Measurements from ENCODE around the gene CLEC4G.
"Not testable (repeated sequence)": the region's sequence is repeated elsewhere in the genome, so short reads cannot be mapped to it uniquely, and the experiment has no call there.

Gene CLEC4G

DNA sequence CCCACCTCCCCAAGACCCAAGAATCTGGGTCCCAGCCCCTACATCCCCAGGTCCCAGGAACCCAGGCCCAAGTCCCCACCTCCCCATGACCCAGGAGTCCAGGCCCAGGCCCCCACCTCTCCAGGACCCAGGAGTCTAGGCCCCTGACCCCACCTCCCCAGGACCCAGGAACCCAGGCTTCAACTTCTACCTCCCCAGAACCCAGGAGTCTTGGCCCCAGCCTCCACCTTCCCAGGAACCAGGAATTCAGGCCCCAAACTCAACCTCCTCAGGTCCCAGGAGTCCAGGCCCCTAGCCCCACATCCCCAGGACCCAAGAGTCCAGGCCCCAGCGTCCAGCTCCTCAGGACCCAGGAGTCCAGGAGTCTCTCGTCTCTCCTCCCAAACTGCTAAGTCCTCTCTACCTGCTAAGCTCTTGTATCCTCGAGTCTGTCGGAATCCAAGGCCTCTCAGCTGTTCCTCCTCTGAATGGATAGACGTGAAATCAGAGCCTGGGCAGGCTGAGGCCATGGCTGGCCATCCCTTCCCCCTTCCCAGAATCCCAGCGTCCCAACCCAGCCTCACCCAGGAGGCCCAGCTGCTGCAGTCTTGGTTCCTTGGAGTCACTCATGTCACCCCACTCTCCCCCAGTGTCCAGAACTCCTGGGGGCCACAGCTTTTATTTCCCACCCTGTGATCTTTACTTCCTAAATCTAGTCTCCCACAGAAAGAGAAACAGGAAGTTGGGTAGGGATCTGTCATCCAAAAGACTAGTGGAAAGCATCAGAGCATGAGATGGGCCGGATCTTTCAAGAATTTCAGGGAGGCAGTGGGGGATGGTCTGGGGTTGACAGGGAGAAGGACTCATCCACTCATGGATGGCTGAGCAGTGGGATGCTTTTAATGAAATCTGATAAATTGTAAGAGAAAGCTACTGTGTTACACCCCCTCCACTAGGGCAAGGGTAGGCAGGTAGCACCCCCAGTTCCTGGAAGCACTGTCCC is 15.3 kb upstream of the CLEC4G start, which contains the start of gene CD209:
Gene CD209 (minus strand): TSS at position 632 of the 982 bp plus-strand sequence. CDS start 23 bp downstream, at position 609.
- in situ Hi-C loops (cut with MboI; ENCODE audit: low sequenced_read_pairs), result no loop called here

DNA sequence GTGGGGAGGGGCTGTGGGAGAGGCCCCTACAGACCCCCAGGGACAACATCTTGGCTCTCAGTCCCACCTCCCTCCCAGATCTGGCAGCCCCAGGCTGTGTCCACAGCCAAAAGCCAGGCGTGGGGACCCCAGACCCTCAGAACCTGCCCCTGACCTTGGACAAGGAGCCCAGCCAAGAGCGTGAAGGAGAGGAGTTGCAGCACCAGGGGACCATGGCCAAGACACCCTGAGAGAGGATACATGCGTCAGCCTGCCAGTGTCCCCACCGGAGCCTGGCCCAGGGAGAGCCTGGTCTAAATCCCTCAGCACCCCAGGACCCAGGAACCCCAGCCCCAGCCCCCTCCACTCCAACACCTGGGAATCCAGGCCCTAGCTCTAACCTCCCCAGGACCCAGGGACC is 14.4 kb upstream of the CLEC4G start:
- in situ Hi-C loops (cut with MboI; ENCODE audit: low sequenced_read_pairs), result not testable (repeated sequence)

DNA sequence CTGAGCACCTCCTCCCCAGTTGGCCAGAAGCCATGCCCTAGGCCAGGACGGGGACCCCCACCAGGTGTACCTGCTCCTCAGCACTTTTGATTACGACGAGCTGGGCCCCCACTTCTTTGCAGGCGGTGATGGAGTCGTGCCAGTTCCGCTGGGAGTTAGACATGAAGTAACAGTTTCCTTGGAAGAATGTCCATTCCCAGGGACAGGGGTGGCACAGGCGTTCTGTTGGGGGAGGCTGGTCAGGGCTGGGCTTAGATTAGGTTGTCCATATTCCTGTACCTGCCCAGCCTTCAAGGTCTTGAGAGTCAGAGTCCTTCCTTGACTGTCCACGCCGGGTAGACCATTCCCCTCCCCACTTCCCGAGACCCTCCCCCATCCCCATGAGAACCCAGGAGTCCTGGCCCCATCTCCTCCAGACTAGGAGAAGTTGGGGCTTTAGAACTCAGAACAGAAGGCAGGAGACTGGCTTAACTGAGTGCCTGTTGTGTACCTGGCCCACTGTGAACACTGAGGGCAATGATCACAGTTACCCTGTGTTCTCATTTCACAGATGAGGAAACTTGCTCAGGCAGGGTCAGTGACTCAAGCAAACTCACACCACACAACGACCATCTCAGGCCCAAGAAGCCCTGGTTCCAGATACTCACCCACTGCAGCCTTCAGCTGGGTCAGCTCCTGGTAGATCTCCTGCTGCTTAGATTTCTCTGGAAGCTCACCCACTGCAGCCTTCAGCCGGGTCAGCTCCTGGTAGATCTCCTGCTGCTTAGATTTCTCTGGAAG is 13.2 kb upstream of the CLEC4G start:
- in situ Hi-C loops (cut with MboI; ENCODE audit: low sequenced_read_pairs), result no loop called here

DNA sequence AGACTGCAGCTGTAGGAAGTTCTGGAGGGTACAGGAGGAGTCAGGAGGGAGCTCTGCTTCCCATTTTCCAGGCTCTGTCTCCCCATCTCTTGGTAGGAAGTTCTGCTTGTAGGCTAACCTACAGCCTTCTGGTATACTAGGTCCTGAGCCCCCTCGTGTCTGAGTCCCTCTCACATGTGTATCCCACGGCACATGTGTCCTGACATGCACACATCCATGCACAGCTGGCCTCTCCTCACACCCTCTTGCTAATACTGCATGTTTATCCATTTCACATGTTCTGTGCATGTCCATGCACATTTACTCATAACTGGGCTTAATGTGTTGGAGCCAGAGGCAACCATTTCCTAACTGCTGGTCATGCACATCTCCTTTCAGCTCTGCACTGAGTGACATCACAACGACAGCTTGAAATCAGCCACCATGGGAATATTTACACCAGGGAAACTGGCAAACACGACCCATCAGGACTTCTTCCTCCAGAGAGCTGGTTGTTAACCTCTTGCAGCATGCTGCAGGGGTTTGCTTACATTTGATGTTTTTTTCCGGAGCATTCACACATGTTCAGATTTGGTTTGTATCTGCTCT is 12.4 kb upstream of the CLEC4G start:
- in situ Hi-C loops (cut with MboI; ENCODE audit: low sequenced_read_pairs), result no loop called here

DNA sequence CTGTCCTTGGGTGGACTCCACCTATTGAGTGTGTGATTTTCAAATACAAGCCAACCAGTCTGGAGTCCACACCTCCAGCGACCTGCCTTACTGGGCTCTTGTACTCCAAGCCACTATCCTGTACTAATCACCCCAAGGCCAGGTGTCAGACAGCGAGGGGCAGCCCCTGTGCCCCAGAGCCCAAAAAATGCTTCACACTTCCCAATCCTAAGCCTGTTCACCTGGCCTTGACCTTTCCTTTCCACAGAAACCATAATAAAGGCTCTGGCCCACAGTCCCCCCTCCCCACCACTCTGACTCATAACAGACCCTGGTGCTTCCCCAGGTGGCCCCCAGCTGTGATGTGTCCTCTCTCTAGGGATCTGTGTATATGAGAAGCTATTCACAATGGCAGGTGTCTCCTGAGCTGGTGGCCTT is 11.5 kb upstream of the CLEC4G start:
- in situ Hi-C loops (cut with MboI; ENCODE audit: low sequenced_read_pairs), result no loop called here

DNA sequence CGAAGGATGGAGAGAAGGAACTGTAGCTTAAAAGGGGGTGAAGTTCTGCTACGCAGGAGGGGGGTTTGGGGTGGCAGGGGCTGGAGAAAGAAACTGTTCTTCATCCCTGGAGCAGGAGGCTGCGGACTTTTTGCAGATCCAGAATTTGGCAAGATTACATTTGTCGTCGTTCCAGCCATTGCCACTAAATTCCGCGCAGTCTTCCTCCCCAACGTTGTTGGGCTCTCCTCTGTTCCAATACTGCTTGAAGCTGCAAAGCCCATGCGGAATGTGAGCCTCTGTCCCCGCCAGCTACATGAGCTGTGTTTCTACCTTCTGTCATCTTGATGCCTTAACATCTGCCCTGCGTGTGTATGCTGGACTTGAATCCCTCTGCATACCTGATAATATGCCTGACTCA is 11.1 kb upstream of the CLEC4G start:
- in situ Hi-C loops (cut with MboI; ENCODE audit: low sequenced_read_pairs), result no loop called here

DNA sequence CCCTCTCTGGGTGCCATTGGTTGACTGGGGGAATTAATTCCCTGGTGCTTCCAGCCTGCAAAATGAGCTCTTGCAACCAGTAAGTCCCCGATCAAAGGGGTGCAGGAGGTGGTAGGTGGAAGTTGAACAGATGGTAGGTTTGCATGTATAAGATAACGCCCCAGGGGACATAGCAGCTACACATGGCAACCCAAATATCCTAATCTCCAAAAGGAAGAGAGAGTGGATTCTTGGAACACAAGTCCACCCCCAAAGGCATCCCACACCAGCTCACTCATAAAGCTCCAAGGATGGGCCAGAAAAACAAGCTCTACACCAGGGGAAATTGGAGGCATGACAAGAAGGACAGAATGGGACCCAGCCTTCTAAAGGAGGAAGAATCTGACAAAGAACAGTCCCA is 10.7 kb upstream of the CLEC4G start:
- in situ Hi-C loops (cut with MboI; ENCODE audit: low sequenced_read_pairs), result no loop called here

DNA sequence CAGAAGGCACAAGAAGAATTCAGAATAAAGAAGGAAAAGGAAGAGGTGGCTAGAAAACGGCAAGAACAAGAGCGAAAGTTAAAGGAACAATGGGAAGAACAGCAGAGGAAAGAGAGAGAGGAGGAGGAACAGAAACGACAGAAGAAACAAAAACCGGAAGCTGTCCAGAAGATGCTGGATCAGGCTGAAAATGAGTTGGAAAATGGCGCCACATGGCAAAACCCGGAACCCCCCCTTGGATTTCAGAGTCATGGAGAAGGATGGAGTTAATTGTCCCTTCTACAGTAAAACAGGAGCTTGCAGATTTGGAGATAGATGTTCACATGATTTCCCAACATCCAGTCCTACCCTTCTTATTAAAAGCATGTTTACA is 8.8 kb upstream of the CLEC4G start:
- in situ Hi-C loops (cut with MboI; ENCODE audit: low sequenced_read_pairs), result no loop called here

DNA sequence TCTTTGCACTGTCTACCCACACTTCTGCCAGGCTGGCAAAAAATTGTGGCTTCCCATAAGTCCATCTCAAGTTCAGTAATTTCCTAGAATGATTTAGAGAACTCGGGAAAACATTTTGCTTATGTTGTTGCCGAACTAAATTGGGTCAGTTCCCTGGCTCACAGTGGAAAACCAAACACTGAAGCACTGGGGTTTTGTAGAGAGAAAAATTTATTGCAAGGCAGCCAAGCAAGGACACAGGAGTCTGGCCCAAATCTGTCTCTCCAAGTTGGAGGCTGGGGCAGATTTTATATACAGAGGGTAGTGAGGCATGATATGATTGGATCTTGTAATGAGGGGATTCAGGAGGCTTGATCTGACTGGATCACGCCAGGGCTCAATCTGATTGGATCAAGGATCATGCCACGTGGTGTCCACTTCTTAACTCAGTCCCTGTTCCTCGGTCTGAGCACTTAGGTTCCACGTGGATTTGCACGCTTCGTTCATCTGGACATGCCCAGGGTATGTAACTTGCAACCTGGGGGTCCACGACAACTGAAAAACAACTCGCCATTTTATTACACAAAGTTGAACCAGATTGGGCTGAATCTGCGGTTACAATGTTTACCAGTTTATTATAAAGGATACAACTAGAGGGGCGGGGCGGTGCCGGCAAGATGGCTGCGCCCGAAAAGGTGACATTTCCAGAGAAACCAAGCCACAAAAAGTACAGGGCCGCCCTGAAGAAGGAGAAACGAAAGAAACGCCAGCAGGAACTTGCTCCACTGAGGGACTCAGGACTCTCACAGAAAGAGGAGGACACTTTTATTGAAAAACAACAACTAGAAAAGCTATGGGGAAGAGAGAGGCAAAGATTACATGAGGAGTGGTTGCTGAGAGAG is 8.1 kb upstream of the CLEC4G start:
- in situ Hi-C loops (cut with MboI; ENCODE audit: low sequenced_read_pairs), result no loop called here

DNA sequence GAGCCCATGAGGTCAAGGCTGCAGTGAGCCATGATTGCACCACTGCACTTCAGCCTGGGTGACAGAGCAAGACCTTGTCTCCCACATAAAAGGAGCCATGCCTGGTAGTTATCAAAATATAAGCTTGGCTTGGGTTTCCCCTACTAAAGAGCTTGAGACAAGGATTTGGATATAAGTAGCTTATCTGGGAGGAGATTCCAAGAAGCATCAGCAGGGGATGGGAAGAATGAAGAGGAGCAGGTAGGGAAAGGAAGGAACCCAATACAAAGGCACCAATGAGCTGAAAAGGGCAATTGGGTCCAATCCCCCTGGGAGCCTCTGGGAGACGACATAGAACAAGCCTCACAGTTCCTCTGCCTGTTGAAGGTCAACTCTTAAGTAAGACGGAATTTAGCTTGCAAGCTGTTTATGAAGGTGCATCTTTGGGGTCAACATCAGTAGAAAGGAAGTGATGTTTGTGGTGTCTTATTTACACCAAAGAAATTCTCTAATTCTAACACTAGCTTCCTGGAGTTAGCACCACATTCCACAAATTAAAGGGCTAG is 7.4 kb upstream of the CLEC4G start:
- in situ Hi-C loops (cut with MboI; ENCODE audit: low sequenced_read_pairs), result no loop called here

DNA sequence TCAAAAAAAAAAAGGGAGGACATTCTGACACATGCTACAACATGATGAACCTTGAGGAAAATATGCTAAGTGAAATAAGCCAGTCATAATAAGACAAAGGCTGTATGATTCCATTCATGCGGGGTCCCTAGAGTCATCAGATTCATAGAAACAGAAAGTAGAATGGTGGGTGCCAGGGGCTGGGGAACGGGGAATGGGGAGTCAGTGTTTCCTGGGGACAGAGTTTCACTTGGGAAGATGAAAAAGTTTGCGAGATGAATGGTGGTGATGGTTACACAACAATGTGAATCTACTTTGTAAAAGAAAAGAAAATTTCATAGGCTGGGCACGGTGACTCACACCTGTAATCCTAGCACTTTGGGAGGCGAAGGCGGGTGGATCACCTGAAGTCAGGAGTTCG is 6.1 kb upstream of the CLEC4G start:
- in situ Hi-C loops (cut with MboI; ENCODE audit: low sequenced_read_pairs), result no loop called here

DNA sequence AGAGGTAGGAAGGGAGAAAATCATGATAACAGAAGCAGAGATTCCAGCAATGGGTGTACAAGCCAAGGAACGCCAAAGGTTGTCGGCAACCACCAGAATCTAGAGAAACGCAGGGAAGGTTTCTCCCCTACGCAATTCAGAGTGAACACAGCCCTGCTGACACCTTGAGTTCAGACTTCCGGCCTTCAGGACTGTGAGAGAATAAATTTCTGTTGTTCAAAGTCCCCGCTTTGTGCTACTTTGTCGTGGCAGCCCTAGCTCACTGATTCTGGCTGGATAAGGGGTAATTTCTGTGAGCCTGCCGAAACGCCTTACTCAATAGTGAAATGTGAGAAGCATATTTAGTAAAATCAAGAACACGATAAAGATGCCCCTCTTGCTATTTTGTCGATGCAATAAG is 5.3 kb upstream of the CLEC4G start:
- in situ Hi-C loops (cut with MboI; ENCODE audit: low sequenced_read_pairs), result no loop called here

DNA sequence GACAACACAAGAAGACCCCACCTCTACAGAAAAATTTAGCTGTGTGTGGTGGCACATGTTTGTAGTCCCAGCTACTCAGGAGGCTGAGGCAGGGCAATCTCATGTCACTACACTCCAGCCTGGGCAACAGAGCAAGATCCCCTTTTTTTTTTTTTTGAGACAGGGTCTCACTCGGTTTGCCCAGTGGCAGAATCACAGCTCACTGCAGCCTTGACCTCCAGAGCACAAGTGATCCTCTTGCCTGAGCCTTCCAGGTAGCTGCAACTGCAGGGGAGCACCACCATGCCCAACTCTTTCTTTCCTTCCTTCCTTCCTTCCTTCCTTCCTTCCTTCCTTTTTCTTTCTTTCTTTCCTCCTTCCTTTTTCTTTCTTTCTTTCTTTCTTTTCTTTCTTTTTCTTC is 4.2 kb upstream of the CLEC4G start:
- in situ Hi-C loops (cut with MboI; ENCODE audit: low sequenced_read_pairs), result no loop called here

DNA sequence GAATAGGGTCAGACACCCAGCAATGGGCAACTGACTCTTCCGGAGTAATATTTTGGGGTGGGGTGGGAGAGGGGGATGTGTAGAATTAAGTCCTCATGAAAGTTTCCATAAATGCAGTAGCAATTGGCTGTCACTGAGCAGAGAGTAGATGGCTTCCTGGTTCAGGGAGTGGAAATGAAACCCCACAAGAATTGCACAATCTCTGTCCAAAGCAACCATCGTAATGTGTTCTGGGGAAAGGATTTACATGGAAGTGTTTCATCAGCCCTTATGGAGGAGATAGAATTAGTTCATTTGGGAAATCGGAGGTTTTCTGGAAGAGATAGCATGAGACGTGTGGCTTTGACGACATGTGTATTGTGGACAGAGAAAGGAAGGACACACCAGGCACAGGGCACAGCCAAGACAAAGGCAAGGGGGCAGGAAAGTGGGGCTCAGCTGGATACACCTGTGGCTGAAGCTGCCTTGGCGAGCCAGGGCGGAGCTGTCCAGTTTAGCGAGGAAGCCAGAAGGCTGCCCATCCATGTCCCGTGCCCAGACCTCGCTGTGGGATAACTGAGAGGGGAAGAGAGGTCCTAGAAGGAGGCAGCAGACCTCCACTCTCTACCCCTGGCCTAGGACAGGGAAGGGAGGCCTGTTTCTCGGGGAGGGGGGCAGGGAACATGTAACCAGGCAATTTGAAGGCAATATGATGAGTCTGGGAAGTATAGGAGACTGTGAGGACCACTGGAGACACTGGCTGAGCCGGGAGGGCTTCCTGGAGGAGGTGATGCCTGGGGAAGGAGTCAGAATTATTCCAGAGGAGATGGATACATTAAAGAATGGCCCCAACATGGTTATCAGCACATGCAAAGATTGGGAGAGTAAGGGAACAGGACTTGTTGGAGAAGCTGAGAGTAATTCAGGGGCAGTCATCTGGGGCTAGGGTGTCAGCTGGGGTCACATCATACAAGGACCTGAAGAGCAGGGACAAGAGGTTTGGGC is 2.6 kb upstream of the CLEC4G start:
- in situ Hi-C loops (cut with MboI; ENCODE audit: low sequenced_read_pairs), result no loop called here

DNA sequence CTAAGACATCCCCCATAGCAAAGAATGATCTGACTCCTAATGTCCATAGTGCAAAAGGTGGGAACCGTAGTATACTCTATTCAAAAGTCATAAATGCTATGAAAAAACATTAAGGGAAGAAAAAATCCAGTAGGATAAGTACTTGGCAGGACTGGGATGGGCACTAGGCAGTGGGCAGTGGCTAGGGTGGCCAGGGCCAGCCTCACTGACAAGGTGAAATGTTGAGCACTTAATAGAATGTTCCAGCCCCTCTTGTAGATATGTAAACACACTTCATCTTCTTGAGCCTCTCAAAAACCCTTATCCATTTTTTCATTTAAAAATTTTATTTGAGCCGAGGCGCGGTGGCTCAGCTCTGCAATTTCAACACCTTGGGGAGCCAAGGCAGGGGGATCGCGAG is 1.5 kb upstream of the CLEC4G start:
- in situ Hi-C loops (cut with MboI; ENCODE audit: low sequenced_read_pairs), result no loop called here

DNA sequence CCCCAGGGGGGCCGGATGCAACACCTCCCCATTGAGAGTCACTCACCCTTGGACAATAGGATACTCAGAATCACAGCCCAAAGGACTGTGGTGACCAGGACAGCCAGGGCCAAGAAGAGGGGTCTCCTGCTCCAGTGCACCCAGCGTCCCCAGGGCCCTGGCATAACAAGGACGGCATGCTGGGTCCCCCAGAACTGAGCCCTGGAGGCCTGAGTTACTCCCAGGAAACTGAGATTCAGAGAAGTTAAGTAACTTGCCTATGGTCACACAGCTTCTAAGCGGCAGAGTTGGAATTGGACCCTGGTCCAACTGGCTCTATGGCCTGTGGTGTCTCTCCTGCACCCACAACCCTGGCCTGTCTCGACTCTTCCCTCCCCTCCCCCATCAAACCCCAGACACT is 295 bp downstream of the CLEC4G start:
- in situ Hi-C loops (cut with MboI; ENCODE audit: low sequenced_read_pairs), result no loop called here

DNA sequence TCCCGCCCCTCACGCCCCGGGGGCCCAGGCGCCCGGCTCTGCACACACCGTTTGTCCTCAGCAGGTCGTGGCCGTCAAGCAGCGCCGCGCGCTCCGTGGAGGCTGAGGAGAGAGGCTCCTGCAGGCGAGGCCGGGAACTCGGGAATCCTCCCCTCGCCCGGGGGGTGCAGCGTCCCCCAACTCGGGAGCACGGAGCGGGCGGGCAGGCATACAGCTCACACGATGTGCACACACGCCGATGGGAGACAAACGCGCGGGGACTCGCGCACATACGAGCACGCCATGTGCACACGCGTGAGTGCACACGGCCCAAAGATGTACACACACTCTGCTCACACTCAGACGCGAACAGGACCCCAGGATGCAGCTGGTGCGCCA is 703 bp downstream of the CLEC4G start:
- in situ Hi-C loops (cut with MboI; ENCODE audit: low sequenced_read_pairs), result no loop called here

DNA sequence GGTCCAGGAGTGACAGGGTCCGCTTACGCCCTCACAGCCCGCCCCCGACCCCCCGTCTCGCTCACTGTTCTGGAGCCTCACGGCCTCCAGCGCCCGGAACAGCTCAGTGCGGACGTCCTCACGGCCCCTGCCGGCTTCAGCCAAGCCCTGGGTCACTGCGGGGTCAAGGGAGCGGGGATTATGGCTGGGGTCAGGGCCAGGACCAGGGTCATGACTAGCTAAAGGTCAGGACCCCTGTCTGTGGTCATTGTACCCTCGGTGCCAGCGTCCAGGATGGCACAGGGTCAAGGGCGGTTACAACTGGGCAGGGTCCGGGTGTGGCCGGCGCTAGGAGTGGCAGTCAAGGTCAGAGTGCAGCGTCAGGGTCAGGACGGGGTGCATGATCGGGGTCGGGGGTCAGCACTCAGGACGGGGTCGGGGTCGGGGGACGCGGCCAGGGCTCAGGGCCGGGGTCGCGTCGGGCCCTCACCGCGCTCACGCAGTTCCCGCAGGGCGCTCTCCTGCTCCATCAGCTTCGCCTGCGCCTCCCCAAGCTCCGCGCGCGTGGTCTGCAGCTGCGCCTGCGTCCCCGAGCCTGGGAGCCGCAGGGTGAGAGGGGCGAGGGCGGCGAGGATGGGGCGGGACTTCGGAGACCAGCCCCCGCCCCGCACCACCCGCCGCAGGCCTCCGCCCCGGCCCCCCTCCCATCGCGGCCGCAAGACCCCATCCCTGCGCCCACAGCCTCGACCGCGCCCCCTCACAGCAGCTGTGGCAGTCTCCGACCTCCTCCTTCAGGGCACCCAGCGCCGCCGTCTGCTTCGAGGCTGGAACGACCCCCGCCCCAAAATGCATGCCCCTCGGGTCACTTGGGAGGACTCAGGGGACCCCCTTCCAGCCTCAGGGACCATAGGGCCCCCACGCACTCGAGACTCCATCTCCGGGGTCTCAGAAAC is 1.4 kb downstream of the CLEC4G start:
- in situ Hi-C loops (cut with MboI; ENCODE audit: low sequenced_read_pairs), result no loop called here

Data from hTERT RPE-1 (cell line).